Activated CD8-positive, alpha-beta memory T cell treated with anti-CD3 and anti-CD28 coated beads, Interleukin-2, amount 50 U/mL, for 24 hours (primary cell): ENCODE data around the gene SLC22A23.

Experiments
- DNase-seq: peaks from one replicate; pipeline ENCODE4 v3.0.0-alpha.2; 2020; ENCODE audit errors: extremely low read depth

SLC22A23 gene

DNA sequence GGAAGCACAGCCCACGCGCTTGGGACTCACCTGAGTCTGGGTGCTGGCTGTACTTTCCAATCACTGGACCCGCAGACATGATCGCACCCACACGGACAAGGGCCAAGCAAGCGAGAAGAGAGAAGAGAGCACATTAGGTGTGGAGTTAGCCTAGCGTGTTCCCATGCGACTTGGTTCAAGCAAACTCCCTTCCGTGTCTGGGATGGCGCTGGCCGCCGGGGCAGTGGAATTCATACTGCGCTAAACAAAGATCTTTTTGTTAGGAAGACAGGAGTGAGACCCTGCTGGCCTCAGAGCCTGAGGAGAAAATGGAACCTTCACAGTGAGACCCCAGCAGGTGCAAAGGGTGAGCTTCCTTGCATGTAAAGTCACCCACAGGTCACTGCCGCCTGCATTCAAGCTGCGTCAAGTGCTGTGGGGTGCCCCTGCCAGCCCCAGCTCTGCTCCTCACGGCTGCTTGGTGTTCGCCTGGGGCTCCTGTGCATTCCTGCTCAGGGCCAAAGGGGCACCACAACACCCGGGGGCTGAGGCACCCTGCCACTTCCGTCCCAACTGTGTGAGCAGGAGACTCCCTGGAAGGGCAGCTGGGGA is 171.7 kb downstream of the SLC22A23 start:
- DNase-seq = no peak

DNA sequence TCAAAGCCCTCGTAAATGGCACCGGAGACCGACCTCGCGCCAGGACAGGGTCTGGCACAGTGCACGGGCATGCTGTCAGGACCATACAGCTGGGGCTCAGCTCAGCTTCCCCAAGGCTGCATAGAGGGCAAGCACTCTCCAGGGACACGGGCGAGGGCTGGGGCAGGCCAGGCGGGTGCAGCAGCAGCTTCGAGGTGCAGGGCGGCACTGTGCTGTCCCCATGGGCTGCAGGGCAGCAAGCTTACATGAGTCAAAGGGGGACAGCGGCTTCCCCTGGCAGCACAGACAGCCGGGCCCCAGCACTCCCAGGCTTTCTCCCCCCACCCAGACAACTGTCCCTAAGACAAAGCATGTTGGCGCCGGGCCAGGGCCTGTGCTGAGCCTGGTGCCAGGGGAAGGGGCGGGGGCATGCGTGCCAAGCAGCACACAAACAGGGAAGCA is 172.4 kb downstream of the SLC22A23 start:
- no peak for DNase-seq

DNA sequence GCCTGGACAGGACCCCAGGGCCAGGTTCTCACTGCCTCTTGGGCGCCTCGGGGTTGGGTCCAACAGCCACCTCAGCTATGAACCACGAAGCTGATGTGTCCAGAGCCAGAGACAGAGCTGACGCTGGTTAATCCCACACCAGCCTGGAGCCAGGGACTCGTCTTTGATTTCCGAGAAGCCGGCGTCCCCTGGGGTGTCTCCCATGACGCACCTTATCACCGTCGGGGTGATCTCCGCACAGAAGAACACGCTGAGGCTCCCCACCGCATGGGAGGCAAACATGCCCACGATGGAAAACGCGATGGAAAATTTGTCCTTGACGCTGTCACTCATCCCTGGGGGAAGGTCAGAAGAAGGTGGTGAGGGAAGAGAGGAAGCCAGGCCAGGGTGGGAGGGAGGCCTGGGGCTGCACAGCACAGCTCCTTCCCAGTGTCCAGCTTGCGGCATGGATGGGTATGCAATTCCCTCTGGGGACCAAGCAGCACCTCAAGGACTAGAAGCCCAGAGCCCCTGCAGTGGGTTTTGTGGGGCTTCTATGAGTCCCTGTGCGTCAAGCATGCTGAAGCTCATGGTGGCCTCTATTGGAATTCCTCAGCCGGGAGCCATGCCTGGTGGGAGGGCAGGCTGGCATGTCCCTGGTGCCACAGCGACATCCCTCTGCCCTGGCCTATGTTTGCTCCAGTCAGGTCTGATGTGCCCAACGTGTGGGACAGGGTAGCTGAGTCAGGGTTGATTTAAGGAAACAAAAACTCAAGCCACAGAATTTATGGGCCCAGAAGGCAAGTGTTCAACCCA is 173.0 kb downstream of the SLC22A23 start:
- no peak for DNase-seq

DNA sequence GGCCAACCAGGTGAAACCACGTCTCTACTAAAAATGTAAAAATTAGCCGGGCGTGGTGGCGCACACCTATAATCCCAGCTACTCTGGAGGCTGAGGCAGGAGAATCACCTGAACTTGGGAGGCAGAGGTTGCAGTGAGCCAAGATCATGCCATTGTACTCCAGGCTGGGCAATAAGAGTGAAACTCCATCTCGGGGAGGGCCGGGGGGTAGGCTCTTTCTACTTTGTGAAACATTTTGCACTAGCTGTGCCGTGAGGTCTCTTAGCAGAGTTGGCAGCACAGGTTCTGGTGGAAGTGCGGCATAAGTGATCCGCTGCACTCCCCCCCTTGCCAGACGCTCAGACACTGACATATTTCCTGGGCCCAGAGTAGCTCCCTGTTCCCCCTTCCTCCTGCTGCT is 173.6 kb downstream of the SLC22A23 start:
- no peak for DNase-seq

DNA sequence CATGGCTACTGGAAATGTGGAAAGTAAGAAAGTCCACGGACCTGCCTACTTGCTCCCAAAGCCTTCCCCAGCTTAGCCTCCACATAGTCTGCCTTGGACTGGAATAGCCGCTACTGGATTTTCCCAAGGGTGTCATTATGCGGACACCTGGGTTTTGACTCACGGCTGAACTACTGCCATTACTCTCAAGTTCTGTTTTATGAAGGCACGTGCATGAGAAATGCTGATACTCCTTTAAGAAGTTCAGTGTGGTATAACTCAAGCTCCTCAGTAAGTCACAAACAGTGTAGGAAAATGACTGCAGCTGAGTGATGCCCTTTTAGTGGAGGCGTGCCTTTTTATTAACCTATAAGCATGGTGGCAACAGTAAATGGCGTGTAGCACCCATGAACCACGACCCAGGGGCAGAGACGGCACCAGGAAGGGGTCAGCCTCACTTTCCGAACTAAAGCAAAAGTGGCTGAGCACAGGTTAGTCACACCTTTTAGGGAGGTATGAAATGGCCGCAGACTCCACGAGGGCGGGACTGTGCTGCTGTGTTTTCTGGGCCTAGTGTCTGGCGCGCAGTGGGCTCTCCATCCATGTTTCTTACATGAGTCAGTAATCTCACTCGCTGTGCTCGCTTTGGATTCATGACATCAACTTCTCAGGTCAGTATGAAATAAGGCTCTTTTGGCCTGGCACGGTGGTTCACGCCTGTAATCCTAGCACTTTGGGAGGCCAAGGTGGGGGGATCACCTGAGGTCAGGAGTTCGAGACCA is 174.2 kb downstream of the SLC22A23 start:
- no peak for DNase-seq

DNA sequence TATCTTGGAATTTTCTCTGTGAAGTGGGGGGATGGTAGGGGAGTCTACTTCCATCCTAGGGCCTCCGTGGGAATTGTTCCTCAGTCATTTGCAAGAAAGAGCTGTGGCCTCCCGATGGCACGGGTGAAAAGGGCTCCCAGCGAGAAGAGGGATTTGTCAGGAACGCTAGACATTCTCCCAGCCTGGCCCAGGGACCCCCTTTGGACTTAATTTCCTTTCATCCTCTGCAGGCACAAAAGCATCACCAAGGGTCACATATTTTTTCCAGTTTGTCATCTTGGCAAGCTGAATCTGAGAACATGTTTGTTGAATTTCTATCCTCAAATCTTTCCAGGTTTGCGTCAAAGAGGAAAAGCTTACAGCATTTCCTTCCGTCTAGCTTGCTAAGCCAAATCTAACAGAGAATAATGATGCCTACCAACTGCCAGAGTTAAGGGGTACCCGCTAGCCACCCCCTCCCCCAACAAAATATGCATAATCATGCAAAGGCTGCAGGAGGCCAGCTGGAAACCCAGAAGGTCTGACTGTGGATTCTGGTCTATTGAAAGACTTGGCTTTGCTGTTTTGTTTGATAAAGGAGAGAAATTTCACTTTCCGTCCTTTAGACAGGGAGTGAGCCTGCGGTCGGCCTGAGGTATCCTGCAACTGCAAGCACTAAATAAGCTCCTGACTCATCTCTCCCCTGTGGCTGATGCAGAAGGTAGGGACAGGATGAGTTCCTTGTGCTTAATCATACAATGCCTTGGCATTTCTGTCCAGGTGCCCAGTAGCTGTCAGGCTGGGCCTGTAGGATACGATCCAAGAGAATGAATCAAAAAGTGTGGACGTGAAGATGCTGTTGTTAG is 175.0 kb downstream of the SLC22A23 start:
- no peak for DNase-seq

DNA sequence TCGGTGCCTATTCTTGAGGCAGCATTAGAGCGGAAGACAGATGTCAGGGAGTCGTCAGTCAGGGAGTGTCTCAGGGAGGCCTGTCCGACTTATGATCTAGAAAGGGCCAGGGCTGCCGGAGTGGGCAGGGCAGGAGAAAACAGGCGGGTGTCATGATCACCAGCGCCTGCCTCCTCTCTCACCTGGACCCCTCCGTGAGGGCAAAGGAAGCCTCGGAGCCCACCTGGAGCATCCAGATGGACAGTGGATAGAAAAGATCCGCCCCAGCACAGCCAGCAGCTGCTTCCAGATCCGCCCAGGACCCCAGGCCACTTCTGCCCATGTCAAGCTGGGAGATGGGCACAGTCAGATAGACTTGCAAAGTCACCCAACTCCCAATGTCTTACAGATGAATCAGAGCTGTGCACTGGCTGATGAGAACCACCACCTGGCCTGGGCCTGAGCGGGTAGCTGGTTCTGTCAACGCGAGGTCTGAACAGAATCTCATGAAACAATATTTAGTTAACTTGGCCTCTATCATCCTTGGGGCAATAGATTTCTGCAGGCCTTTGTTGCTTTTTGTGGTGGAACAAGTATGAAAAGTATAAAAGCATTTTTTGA is 175.9 kb downstream of the SLC22A23 start:
- no peak for DNase-seq

DNA sequence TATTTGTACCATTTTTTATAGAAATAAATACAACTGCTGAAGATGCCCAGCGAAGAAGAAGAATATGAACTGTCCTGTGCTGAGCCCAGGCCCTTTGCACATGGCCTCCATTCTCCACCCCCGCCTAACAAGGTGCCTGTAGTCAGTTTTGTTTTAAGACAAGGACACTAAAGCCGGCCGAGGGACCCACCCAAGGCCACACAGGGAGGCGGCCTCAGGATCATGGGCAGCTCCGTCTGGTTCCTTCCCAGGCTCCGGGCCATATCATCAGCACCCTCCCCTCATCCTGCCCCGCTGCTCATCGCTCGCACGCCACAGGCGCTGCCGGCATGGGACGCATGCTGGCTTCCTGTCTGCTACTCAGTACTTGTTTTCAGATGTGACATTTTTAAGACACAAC is 176.8 kb downstream of the SLC22A23 start:
- DNase-seq = no peak

DNA sequence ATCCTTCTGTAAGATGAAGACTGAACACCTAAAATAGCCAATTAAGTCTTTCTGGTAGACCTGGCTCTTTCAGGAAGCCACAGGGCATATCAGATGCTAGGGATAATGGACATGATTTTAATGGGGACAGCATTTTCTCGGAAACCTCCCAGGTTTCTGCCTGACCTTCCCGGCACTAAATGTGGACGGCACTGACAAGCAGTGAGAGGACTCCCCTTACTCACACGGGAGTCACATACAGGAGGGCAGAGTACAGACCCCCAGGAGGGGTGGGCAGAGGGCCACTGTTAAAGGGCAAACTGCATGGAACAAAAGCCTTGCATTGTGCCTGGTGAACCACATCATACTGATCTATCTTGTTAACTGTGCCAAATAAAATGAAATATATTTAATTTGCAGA is 178.2 kb downstream of the SLC22A23 start:
- no peak for DNase-seq

DNA sequence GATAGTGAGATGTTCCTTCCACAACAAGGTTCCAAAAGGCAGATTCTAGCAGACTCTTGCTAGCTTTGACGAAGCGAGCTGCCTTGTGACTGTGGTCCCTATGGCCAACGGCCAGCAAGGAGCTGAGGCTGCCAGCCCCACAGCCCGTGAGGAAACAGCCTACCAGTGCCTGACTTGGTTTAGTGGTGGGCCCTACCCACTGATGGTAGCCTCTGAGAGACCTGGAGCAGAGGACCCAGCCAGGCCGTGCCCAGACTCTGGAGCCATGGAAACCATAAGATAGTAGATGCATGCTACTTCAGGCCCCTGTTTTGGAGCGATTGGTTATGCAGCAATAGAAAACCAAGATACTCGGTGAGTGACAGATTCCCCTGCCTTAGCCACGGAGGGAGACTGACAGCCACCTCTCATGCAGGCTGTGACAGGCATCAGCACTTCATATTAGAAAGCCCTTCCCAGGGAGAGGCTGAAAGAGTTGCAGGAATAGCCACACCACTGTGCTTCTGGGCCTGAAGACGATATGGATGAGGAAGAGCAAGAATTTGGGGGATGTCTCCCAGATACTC is 178.9 kb downstream of the SLC22A23 start:
- no peak for DNase-seq

DNA sequence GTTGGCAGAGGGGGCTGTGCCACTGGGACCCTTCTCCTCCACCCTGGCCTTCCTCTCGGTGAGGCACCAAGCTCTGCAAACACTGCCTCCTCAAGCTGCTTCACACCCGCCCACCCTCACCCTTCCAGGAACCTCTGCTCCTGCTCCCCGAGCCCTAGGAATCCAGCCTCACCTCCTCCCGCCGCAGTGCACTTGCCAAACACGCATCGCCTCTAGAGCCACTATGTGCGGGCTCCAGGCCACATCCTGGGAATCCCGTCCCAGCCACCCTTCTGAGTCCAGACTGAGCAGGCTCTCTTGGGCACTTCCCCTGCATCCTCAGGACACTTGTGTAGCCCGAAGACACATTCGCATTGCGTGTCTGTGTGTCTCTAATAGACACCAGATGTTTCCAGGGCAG is 179.6 kb downstream of the SLC22A23 start:
- DNase-seq = no peak

DNA sequence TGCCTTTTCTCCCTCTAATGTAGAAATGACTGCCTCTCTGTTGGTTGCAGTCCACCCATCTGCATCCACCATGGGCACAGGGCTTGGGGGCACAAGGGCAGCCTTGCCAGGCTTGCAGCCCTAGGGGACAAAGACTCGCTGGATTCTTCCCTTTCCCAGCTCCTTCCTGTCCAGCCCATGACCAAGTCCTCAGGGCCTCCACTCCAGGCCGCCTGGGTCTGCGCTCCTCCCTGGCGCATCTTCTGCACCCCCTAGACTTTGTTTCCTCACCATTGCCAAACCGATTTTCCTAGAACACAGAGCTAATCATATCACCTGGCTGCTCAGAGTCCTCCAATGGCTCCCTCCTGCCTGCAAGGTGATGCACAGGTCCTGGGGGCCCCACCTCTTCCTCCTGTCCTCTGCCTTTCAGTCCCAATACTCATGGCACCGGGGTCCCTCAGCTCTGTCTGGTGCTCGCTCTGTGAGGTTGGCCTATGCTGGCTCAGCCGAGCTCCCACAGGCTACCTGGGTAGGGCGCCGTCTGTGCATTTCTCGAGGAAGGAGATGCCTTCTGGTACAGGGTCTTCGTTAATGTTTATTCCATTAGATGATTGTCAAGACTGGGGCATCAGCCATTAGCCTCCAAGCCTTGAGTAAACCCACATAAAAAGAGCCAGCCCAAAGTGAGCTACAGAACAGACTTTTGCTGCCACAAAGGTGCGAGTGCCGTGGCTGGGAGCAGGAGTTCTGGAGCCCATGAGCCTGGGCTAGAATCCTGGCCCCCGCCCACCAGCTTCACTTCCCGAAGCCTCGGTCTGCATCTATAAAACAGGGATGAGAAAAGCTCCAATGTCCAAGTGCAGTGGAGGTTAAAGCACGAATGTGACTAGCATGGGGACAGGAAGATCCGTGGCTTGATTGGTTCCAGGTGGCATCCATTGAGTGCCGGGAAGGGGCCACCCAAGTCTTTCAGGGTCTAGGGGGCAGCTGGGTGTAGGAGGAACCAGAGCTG is 180.4 kb downstream of the SLC22A23 start:
- no peak for DNase-seq

DNA sequence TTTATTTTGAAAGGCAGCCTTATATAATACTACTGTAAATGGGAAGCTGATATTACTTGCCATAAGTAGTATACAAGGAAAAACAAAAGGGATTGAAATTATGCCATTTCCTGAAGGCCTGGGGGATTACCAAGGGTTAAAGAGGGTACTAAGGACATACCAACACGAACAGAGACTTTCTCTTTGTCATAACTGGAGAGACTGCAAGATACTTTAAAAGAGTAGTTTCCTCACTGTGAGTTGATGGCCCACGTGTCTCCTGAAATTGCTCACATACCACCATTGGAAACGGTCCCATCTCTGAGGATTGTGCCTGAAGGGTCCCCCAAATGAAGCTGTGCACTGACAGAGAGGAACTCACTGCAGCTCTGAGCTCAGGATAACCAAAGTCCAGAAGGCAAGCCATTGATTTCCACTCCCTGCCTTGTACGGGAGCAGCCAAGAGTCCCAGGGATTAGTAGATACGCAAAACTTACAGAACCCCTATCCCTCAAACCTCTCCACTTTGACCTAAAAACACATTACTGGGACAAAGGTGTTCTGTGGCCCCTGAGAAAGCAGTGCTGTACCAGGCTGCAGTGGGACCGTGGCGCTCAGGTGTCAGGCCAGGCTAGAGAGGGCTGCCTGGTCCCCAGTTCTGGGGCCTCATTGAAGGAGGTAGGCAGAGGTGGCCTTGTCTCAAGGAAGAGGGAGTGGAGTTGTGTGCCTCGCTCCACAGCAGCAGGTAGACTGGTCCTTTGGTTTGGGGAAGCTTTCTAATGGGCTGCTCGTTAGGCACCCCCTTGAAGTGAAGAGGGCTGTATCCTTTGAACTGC is 182.9 kb downstream of the SLC22A23 start:
- DNase-seq = no peak

DNA sequence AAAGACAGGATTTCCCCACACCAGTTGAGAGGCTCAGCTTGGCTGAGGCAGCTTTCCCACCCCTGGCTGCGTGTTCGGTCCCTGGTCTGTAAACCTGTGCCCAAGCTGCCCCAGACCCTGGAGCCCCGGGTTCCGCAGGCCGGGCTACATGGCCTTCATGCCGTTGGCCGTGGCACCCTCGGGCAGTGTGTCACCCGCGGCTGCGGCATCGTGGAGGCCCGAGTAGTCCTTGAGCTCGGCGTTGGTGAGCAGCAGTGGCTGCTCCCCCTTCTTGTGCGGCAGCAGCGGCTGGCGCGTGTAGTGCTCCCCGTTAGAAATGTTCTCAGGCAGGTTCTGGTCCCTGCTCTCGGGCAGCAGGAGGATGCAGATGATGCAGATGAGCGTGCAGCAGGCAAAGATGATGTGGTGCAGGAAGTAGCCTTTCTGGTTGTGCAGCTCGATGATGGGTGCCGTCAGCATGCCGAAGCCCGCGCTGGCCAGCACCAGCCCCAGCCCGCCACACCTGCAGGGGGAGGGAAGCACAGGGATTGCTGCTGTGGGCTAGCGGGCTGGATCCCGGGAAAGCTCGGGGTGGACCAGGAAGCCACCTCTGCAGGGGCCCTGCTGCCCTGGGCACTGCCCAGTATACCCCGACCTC is 183.8 kb downstream of the SLC22A23 start:
- no peak for DNase-seq

DNA sequence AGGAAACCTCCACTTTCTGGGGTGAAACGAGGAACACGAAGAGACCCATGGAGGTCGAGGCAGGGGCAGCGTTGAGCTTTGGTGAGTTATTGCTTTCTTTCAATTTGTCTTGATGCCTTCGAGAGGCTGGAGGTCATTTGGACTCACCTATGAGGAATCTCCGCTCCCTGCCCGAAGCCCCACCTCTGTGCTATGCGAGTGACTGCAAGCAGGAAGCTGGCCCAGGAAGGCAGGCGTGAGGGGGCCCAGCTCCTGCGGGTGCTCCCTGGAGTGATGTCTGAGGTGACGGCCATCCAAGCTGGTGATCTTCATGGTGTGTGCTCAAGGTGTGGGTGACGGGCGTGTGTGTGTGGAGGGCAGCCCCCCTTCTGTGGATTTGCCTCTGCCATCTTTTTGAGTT is 185.1 kb downstream of the SLC22A23 start:
- DNase-seq = no peak

DNA sequence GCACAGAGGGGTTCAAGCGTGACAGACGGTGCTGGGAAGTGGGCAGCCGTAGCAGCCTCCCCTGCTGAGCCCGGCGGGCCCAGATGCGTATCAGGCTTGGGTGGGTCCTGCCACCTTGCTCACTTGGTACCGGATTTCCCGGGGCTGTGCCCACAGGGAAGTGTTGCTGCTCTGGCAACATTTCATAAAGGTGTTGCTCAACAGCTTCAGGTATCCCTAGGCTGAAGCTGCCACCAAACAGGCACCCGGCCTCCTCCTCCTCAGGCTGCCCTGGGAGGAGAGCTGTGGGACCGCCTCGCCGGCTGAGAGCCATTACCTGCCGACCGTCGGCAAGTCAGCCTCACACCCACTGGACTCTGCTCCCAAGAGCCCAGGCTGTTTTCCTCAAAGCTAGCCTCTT is 186.6 kb downstream of the SLC22A23 start:
- DNase-seq = no peak

DNA sequence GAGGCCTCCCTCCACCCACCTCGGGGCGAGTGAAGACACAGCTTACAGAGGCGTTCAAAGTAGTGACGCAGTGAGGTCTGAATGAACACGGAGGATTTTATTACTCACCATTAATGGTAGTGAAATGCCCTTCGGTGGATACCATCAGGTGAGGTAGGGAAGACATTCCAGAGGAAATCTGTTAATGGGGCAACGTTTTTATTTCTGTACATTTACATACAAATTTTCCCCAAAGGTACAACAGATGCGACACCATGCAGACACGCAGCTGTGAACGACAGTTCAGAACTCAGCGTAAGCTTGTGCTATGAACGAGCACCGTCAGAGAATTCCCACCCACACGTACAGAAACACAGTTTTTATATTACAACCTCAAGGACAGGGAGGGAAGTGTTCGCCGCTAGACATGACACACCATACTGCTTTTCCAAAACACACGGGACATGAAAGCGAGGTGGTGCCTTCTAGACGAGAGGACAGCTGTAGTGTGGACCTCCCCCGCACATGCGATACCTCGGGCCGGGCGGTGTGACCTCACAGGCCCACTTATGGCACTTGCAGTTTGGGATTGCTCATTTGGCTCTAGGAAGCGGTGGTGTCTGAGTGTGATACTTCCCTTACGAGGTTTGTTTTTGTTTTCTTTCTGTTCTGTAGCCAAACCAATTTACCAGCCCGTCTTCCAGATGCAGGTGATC is 187.4 kb downstream of the SLC22A23 start:
- no peak for DNase-seq

DNA sequence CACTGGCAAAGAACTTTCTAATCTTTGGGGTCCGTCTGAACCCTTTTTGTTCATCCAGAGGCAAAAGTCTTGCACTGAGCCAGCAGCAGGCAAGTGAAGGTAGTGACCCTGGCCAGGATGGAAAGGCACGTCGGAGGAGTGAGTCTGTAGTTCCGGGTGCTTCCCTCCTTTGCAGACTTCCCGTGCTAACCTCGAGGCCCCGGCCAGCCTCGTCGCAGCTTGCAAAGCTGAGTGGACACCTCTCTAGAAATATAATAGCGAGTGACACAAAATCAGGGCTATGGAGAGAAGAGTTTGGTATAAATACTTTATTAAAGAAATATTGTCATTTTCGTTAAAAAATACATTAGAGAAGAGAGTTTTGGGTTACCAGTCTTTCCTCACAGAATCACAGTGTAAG is 188.2 kb downstream of the SLC22A23 start:
- DNase-seq = no peak
